Mammary epithelial cell (primary cell): ENCODE results near the gene GPATCH1.

Experiments used
- EZH2 ChIP-seq: IDR thresholded peaks from 2 replicates; pipeline ENCODE4 v1.6.1; 2012; ENCODE audit warnings: low read length, inconsistent platforms, borderline replicate concordance
- TF ChIP-seq, protein P1 (sequence below), 2 donors: IDR thresholded peaks in 1 of 2; conservative IDR thresholded peaks in 1 of 2; 2 replicates each; pipeline ENCODE4 v1.5.1; 2011 to 2012; ENCODE audit warnings: inconsistent platforms in 2 of 2, low read length in 2 of 2, mild to moderate bottlenecking in 2 of 2, control low read depth in 1 of 2, low read depth in 1 of 2; ENCODE audit not compliant: insufficient read depth in 1 of 2; ENCODE audit errors: extremely low read depth in 1 of 2

DNA sequence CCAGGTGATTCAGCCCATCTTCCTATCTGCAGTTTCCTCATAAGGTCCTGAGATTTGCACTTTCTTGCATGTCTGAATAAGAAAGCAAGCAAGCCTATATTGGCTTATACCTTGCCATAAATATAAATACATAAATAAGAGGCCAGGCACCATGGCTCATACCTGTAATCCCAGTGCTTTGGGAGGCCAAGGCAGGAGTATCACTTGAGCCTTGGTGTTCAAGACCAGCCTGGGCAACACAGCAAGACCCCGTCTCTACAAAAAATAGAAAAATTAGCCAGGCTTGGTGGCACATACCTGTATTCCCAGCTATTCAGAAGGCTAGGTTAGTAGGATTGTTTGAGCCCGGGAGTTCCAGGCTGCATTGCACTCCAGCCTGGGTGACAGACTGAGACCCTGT is 5.5 kb upstream of the GPATCH1 start:
- TF ChIP-seq, protein P1, sequence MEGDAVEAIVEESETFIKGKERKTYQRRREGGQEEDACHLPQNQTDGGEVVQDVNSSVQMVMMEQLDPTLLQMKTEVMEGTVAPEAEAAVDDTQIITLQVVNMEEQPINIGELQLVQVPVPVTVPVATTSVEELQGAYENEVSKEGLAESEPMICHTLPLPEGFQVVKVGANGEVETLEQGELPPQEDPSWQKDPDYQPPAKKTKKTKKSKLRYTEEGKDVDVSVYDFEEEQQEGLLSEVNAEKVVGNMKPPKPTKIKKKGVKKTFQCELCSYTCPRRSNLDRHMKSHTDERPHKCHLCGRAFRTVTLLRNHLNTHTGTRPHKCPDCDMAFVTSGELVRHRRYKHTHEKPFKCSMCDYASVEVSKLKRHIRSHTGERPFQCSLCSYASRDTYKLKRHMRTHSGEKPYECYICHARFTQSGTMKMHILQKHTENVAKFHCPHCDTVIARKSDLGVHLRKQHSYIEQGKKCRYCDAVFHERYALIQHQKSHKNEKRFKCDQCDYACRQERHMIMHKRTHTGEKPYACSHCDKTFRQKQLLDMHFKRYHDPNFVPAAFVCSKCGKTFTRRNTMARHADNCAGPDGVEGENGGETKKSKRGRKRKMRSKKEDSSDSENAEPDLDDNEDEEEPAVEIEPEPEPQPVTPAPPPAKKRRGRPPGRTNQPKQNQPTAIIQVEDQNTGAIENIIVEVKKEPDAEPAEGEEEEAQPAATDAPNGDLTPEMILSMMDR (conservative IDR thresholded peaks at IDR 0.05 in 1 of 2, IDR thresholded peaks at IDR 0.05 in 1 of 2; ENCODE audit: extremely low read depth in 1 of 2, insufficient read depth in 1 of 2, low read depth in 1 of 2, low read length in 2 of 2): no peak
- no peak for TF ChIP-seq EZH2
